Fibroblast of lung (primary cell): ENCODE results near the gene SLIT3. TPM values are rescaled to one million over a fixed set of nuclear protein-coding genes. Genes with fewer than 3 reads are reported as not detected.

Experiments
- DNase-seq, 2 donors: peaks; one replicate each; pipeline versions ENCODE4 v3.0.0 to v3.0.0-alpha.2; 2010; ENCODE audit warnings: low read depth in 2 of 2
- H2AFZ ChIP-seq: 2 replicates; pipeline ENCODE4 v1.5.1; 2012; ENCODE audit warnings: low read length, control low read depth, inconsistent platforms
- H3K27ac ChIP-seq: 2 replicates; pipeline ENCODE4 v1.5.1; 2011; ENCODE audit warnings: low read length, control low read depth; ENCODE audit not compliant: insufficient read depth
- H3K27me3 ChIP-seq: 2 replicates; pipeline ENCODE4 v1.5.1; 2011; ENCODE audit warnings: mild to moderate bottlenecking, low read length; ENCODE audit not compliant: control insufficient read depth, insufficient read depth
- H3K36me3 ChIP-seq: 2 replicates; pipeline ENCODE4 v1.5.1; 2011; ENCODE audit warnings: low read length; ENCODE audit not compliant: control insufficient read depth, insufficient read depth
- H3K4me1 ChIP-seq: 2 replicates; pipeline ENCODE4 v1.5.1; 2011; ENCODE audit warnings: low read length; ENCODE audit not compliant: control insufficient read depth, insufficient read depth; ENCODE audit errors: extremely low read depth
- H3K4me2 ChIP-seq: 2 replicates; pipeline ENCODE4 v1.5.1; 2011; ENCODE audit warnings: low read length, control low read depth; ENCODE audit not compliant: insufficient read depth; ENCODE audit errors: extremely low read depth
- H3K4me3 ChIP-seq, 4 experiments: fragments of 200-600 bp in 1 of 4; sonication (generic) in 1 of 4; replicated peaks in 1 of 4; 2 replicates each; pipeline ENCODE4 v1.5.1; 2011 to 2016; ENCODE audit warnings: low read length in 4 of 4, low read depth in 3 of 4, mild to moderate bottlenecking in 3 of 4, control low read depth in 2 of 4, inconsistent platforms in 1 of 4, mixed read lengths in 1 of 4; ENCODE audit not compliant: insufficient read depth in 1 of 4; ENCODE audit errors: control extremely low read depth in 1 of 4
- H3K79me2 ChIP-seq: 2 replicates; pipeline ENCODE4 v1.5.1; 2012; ENCODE audit warnings: mild to moderate bottlenecking, low read length, inconsistent platforms; ENCODE audit not compliant: control insufficient read depth, insufficient read depth
- H3K9ac ChIP-seq: 2 replicates; pipeline ENCODE4 v1.5.1; 2011; ENCODE audit warnings: mild to moderate bottlenecking, low read length, control low read depth; ENCODE audit not compliant: insufficient read depth
- H3K9me3 ChIP-seq: 2 replicates; pipeline ENCODE4 v1.5.1; 2012; ENCODE audit warnings: low read depth, low read length; ENCODE audit not compliant: control insufficient read depth, insufficient read depth
- H4K20me1 ChIP-seq: 2 replicates; pipeline ENCODE4 v1.5.1; 2011; ENCODE audit warnings: low read length; ENCODE audit not compliant: control insufficient read depth, insufficient read depth; ENCODE audit errors: extremely low read depth
- EZH2 ChIP-seq: IDR thresholded peaks from 2 replicates; pipeline ENCODE4 v1.5.1; 2012; ENCODE audit warnings: low read length, control low read depth, mild to moderate bottlenecking; ENCODE audit errors: missing control alignments
- polyA plus RNA-seq, 2 donors: library from polyadenylated mRNA; depleted of rRNA in 1 of 2; stranded (reverse) in 1 of 2; unstranded in 1 of 2; fragments of >200 nt; gene quantifications; 2 replicates each; pipeline ENCODE4 v1.2.1, GENCODE V29; 2011 to 2012; ENCODE audit warnings: missing spikeins in 1 of 2
- total RNA-seq: library from RNA; depleted of rRNA; stranded (reverse); fragments of >200 nt; gene quantifications from 2 replicates; pipeline ENCODE4 v1.2.1, GENCODE V29; 2014
- TF ChIP-seq, protein P1 (sequence below), 2 donors: IDR thresholded peaks in 1 of 2; conservative IDR thresholded peaks in 1 of 2; 1 replicate in 1 of 2; 2 replicates in 1 of 2; pipeline ENCODE4 v1.5.1; 2011 to 2012; ENCODE audit warnings: low read length in 2 of 2, control low read depth in 1 of 2, inconsistent platforms in 1 of 2, low read depth in 1 of 2, mild to moderate bottlenecking in 1 of 2

SLIT3 gene
- total and polyA plus RNA-seq, 2 donors (not counting 1 experiment from before 2014, with no cell fraction given), result 1.6 to 4.6 TPM

DNA sequence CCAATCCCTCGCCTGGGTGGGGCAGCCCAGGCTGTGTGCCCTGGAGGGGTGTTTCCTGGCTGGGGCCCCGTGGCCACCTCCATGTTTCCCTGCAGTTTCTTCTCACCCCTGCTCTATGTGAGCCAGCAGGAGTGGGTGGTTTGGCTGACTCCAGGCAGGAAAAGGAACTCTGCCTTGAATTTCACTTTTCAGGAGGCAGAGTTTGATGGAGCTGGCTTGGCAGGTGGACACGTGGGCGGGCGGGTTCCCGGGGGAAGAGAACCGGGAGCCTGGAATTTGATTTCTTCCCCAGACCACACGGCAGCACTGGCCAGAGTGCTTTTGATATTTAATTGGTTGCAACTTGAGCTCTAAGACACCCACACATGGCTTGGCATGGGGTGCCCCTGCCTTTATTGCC, 601.9 kb downstream of the SLIT3 start:
- Histone ChIP-seq H3K4me2 (no peak overlapping the region), H3K4me1 (no peaks in the 10 kb centered on the region), H3K9ac (no peak overlapping the region), H3K79me2 (no peaks in the 10 kb centered on the region), H3K27ac (no peak overlapping the region), H3K4me3 (no peak overlapping the region), H2AFZ (no peak overlapping the region), H4K20me1 (no peaks in the 10 kb centered on the region), H3K36me3 (no peaks in the 10 kb centered on the region), H3K27me3 (peaks cover 4% of the 10 kb centered on the region), H3K9me3 (no peaks in the 10 kb centered on the region)
- DNase-seq, result peak in 1 of 2 donors; percentile 43
- TF ChIP-seq, protein P1, sequence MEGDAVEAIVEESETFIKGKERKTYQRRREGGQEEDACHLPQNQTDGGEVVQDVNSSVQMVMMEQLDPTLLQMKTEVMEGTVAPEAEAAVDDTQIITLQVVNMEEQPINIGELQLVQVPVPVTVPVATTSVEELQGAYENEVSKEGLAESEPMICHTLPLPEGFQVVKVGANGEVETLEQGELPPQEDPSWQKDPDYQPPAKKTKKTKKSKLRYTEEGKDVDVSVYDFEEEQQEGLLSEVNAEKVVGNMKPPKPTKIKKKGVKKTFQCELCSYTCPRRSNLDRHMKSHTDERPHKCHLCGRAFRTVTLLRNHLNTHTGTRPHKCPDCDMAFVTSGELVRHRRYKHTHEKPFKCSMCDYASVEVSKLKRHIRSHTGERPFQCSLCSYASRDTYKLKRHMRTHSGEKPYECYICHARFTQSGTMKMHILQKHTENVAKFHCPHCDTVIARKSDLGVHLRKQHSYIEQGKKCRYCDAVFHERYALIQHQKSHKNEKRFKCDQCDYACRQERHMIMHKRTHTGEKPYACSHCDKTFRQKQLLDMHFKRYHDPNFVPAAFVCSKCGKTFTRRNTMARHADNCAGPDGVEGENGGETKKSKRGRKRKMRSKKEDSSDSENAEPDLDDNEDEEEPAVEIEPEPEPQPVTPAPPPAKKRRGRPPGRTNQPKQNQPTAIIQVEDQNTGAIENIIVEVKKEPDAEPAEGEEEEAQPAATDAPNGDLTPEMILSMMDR (conservative IDR thresholded peaks at IDR 0.05 in 1 of 2, IDR thresholded peaks at IDR 0.05 in 1 of 2; ENCODE audit: low read depth in 1 of 2, low read length in 2 of 2), result no peak
- no peak for TF ChIP-seq EZH2

DNA sequence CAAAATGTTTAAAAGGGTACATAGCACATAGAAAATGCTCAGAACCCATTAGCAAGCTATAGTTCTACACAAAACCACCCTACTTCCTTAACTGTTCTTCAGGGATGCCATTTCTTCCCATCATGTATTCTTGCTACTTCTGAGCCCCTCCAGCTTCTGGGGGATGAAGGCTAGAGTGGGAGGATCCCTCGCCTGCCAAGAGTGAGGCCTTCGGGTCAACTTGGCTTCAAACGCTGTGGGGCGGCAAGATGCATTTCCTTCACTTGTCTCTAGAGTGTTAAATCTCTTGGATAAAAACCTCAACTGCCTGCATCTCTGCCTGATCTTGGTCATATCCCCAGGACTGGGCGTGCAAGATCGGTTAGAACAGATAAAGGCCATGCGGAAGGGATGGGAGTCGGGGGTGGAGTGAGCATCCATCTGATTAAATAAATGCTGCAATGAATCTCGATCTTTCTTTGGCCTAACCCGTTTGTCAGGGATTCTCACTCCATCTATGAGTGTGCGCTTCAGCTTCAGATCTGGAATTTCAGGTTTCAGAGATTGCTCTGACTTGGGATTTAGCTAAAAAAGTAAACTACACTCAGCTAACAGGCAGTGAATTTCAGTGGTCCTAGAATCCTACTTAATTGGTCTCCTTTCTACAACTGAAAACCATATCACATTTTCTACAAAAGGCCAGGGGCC, 603.8 kb downstream of the SLIT3 start:
- Histone ChIP-seq H3K79me2 (no peaks in the 10 kb centered on the region), H3K27ac (no peak overlapping the region), H3K36me3 (no peaks in the 10 kb centered on the region), H3K4me1 (no peaks in the 10 kb centered on the region), H3K9me3 (no peaks in the 10 kb centered on the region), H3K4me2 (no peak overlapping the region), H3K27me3 (peaks cover 4% of the 10 kb centered on the region), H4K20me1 (no peaks in the 10 kb centered on the region), H3K4me3 (no peak overlapping the region), H3K9ac (no peak overlapping the region), H2AFZ (no peak overlapping the region)
- TF ChIP-seq EZH2, result no peak
- TF ChIP-seq, protein P1 (conservative IDR thresholded peaks at IDR 0.05 in 1 of 2, IDR thresholded peaks at IDR 0.05 in 1 of 2; ENCODE audit: low read depth in 1 of 2, low read length in 2 of 2), result no peak
- no peak for DNase-seq

DNA sequence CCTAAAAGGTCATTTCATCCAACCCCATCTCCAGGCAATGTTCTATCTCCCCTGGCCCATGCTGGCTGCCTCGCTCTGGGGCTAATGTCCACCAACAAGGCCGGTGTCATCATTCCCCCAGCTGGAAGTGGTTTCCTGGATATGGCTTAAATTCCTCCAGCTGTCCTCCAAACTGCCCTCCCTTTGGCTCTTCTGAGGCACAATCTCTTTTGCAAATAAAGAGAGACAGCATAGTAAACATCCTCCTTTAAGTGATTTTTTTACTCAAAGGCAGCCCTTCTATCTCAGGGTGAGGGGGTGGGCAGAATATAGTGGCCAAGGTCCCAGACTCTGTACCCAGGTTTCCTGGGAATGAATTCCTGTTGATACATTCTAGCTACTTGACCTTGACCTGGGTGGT, 604.3 kb downstream of the SLIT3 start:
- H3K4me2 ChIP-seq, result no peak overlapping the region
- H3K4me1 ChIP-seq, result no peaks in the 10 kb centered on the region
- no peaks in the 10 kb centered on the region for H3K79me2 ChIP-seq
- H3K4me3 ChIP-seq, result no peak overlapping the region
- H2AFZ ChIP-seq, result no peak overlapping the region
- TF ChIP-seq, protein P1 (conservative IDR thresholded peaks at IDR 0.05 in 1 of 2, IDR thresholded peaks at IDR 0.05 in 1 of 2; ENCODE audit: low read depth in 1 of 2, low read length in 2 of 2), result no peak
- no peak overlapping the region for H3K9ac ChIP-seq
- H4K20me1 ChIP-seq, result no peaks in the 10 kb centered on the region
- DNase-seq, result no peak
- H3K27me3 ChIP-seq, result peaks cover 4% of the 10 kb centered on the region
- H3K27ac ChIP-seq, result no peak overlapping the region
- no peaks in the 10 kb centered on the region for H3K36me3 ChIP-seq
- H3K9me3 ChIP-seq, result no peaks in the 10 kb centered on the region
